GM21367 (cell line): ENCODE results near the gene SOX1.

ENCODE experiments used
- ATAC-seq: cut with Tn5 transposase; IDR thresholded peaks from one replicate; pipeline ENCODE4 v1.9.1; 2021; ENCODE audit not compliant: unreplicated experiment

Gene SOX1

GRCh38 chr13:112105244-112105681, 38.3 kb downstream of the SOX1 start:
- no peak for ATAC-seq

GRCh38 chr13:112105892-112106291, 38.9 kb downstream of the SOX1 start:
- no peak for ATAC-seq

GRCh38 chr13:112106478-112107141, 39.7 kb downstream of the SOX1 start:
- no peak for ATAC-seq

GRCh38 chr13:112107289-112107688, 40.3 kb downstream of the SOX1 start:
- ATAC-seq: no peak

- ATAC-seq: no peak
These were observed 43.5 kb downstream of the SOX1 start for GRCh38 chr13:112110479-112110878.

- ATAC-seq: no peak
These were observed 44.4 kb downstream of the SOX1 start for GRCh38 chr13:112111239-112111857.

- ATAC-seq: no peak
These were observed 45.8 kb downstream of the SOX1 start for GRCh38 chr13:112112534-112113276.

GRCh38 chr13:112113348-112113747, 46.4 kb downstream of the SOX1 start:
- no peak for ATAC-seq

GRCh38 chr13:112113851-112114250, 46.9 kb downstream of the SOX1 start:
- ATAC-seq: no peak

- ATAC-seq: no peak
These were observed 47.4 kb downstream of the SOX1 start for GRCh38 chr13:112114391-112114790.

- no peak for ATAC-seq
These were observed 48.6 kb downstream of the SOX1 start for GRCh38 chr13:112115403-112116091.

- no peak for ATAC-seq
These were observed 49.4 kb downstream of the SOX1 start for GRCh38 chr13:112116187-112116950.

- ATAC-seq: no peak
These were observed 50.5 kb downstream of the SOX1 start for GRCh38 chr13:112117258-112117954.

GRCh38 chr13:112117955-112118302, 51.0 kb downstream of the SOX1 start:
- no peak for ATAC-seq

- ATAC-seq: no peak
These were observed 51.6 kb downstream of the SOX1 start for GRCh38 chr13:112118451-112119064.

GRCh38 chr13:112119192-112120030, 52.5 kb downstream of the SOX1 start:
- no peak for ATAC-seq

- no peak for ATAC-seq
These were observed 53.1 kb downstream of the SOX1 start for GRCh38 chr13:112120031-112120373.
